AG09309 (cell line): Measurements from ENCODE around the gene GCHFR.

Experiments
- DNase-seq: peaks from one replicate; pipeline ENCODE4 v3.0.0-alpha.2; 2010; ENCODE audit warnings: low read depth
- H3K4me3 ChIP-seq: 2 replicates; pipeline ENCODE4 v1.5.1; 2011; ENCODE audit warnings: mild to moderate bottlenecking, low read depth, low read length, moderate library complexity; ENCODE audit not compliant: control insufficient read depth
- TF ChIP-seq, protein P1 (sequence below): IDR thresholded peaks from 2 replicates; pipeline ENCODE4 v1.5.1; 2011; ENCODE audit warnings: mild to moderate bottlenecking, low read depth, low read length, inconsistent platforms; ENCODE audit not compliant: insufficient read depth, control insufficient read depth; ENCODE audit errors: missing control alignments

The GCHFR gene

DNA sequence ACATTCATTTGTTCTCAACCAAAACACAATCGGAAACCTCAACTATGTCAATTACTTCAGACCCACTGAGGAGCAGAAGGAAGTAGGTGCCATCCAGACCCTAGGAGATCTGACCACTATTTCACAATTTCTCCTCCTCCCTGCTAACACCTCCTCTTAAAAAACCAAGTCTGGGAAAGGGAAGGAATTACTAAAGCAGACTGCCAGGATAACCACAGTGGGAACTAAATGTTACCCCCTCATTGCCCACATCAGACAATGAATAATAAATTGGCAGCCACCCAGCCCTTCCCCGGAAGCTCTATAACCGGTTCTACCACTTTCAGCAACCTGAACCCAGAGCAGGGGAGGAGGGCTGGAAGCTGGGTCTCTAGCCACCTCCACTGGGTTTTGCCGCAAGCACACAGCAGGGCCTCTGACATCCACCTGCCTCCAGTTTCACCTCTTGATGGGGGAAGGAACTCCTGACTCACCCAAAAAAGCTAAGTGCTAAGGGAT is 23.5 kb downstream of the GCHFR start:
- no peak overlapping the region for H3K4me3 ChIP-seq
- peak; percentile 83 for DNase-seq
- TF ChIP-seq, protein P1, sequence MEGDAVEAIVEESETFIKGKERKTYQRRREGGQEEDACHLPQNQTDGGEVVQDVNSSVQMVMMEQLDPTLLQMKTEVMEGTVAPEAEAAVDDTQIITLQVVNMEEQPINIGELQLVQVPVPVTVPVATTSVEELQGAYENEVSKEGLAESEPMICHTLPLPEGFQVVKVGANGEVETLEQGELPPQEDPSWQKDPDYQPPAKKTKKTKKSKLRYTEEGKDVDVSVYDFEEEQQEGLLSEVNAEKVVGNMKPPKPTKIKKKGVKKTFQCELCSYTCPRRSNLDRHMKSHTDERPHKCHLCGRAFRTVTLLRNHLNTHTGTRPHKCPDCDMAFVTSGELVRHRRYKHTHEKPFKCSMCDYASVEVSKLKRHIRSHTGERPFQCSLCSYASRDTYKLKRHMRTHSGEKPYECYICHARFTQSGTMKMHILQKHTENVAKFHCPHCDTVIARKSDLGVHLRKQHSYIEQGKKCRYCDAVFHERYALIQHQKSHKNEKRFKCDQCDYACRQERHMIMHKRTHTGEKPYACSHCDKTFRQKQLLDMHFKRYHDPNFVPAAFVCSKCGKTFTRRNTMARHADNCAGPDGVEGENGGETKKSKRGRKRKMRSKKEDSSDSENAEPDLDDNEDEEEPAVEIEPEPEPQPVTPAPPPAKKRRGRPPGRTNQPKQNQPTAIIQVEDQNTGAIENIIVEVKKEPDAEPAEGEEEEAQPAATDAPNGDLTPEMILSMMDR, result no peak

DNA sequence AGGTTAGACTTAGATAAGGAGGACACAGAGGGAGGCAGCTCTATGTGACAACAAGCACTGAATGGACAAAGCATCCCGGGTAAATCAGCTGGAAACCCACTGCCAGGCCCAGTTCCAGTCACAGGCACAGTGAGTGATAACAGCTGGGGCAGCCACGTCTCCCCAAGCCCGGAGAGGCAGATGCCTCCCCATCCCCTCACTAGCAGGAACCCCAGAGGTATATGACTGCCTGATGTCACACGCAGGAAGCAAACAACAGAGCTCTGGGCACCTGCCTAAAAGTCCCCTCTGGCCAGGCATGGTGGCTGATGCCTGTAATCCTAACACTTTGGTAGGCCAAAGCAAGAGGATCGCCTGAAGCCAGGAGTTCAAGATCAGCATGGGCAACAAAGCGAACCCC is 24.1 kb downstream of the GCHFR start:
- TF ChIP-seq, protein P1, result no peak
- H3K4me3 ChIP-seq, result no peak overlapping the region
- DNase-seq, result no peak

DNA sequence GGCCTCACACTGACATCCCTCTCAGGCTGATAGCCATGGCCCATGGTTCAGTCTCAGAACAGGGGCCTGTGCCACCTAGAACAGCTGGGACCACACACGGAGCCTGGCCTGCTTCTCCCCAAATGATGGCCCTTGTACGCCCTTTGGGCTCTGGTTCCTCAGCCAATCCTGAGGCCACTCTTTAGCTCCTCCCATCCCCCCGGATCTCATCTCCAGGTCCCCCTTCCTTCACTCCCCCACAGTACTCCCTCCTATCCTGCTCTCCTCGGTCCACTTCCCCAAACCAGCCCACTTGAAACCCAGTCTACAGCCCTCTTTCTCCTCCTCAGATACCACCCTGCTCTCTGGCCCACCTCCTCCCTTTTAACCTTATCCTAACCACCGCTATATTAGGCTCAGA is 25.3 kb downstream of the GCHFR start:
- DNase-seq, result no peak
- no peak overlapping the region for H3K4me3 ChIP-seq
- TF ChIP-seq, protein P1, result no peak

DNA sequence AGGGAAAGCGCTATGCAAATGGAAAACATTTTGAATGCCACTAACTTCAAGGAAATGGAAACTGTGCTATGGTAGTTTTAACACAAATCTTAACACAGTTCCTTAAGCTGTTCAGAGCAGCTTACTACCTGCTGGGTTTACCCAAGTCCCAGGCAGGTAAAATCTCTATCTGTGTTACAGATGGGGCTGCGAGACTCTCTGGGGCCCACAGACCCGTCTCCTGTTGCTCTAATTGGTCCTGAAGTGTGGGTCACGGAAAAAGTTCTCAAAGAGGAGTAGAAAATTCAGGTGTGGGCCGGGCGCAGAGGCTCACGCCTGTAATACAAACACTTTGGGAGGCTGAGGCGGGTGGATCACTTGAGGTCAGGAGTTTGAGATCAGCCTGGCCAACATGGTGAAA is 26.1 kb downstream of the GCHFR start:
- TF ChIP-seq, protein P1, result no peak
- H3K4me3 ChIP-seq, result no peak overlapping the region
- no peak for DNase-seq

DNA sequence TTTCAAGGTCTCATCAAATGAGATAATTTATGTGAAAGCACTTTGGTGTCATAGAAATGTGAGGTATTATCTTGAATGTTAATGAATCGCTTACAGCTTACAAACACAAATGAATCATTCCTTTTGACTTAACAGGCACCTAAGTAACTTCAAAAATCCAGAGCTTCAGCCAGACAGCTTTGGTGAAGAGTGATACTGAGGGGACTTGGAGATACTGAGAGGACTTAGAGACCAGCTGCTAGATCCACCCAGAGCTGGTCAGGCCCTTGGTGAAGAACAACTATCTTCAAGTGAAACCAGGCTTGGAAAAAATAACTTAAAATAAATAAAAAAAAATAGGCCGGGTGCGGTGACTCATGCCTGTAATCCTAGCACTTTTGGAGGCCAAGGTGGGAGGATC is 26.9 kb downstream of the GCHFR start:
- H3K4me3 ChIP-seq, result no peak overlapping the region
- TF ChIP-seq, protein P1, result no peak
- no peak for DNase-seq

DNA sequence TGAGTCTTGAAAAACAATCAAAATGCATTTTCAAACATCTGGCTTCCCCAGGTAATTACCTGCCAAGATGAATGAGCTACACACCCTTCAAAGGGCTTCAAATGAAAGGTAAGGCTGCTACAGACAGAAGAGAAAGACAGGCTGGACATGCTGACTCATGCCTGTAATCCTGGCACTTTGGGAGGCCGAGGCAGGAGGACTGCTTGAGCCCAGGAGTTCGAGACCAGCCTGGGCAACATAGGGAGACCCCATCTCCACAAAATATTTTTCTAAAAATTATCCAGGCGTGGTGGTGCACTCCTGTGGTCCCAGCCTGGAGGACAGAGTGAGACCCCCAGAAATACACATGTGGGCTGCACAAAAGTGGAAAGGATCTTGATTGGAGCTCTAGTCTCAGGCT is 28.5 kb downstream of the GCHFR start:
- TF ChIP-seq, protein P1, result no peak
- H3K4me3 ChIP-seq, result no peak overlapping the region
- DNase-seq, result no peak
